PFSK-1 (cell line): ENCODE measurements around the gene ICOS.

Experiments used
- FOXP2 ChIP-seq: optimal IDR thresholded peaks from 2 replicates; pipeline ENCODE3; 2011; ENCODE audit warnings: borderline replicate concordance, control low read depth, inconsistent platforms; ENCODE audit not compliant: insufficient read depth; ENCODE audit errors: extremely low read length, extremely low read depth
- POLR2AphosphoS5 ChIP-seq: IDR thresholded peaks from 2 replicates; pipeline ENCODE4 v1.6.1; 2012; ENCODE audit warnings: low read depth, mild to moderate bottlenecking, control low read depth, low read length, moderate library complexity
- SIN3A ChIP-seq: IDR thresholded peaks from 2 replicates; pipeline ENCODE4 v1.6.1; 2012; ENCODE audit warnings: mild to moderate bottlenecking, low read length, moderate library complexity, borderline replicate concordance; ENCODE audit not compliant: insufficient read depth
- TAF1 ChIP-seq: IDR thresholded peaks from 2 replicates; pipeline ENCODE4 v1.6.1; 2012; ENCODE audit warnings: low read length, control low read depth, borderline replicate concordance; ENCODE audit not compliant: insufficient read depth
- TF ChIP-seq, protein P1 (sequence below), 2 experiments: IDR thresholded peaks; 2 replicates each; pipeline versions ENCODE4 v1.6.1 to v1.8.0; 2011 to 2012; ENCODE audit warnings: low read depth in 2 of 2, low read length in 2 of 2, control low read depth in 1 of 2, inconsistent platforms in 1 of 2, mild to moderate bottlenecking in 1 of 2, moderate library complexity in 1 of 2; ENCODE audit not compliant: insufficient read depth in 1 of 2

ICOS gene

GRCh38 chr2:203972066-203972465 lies 35.5 kb downstream of the ICOS start:
- TF ChIP-seq FOXP2, result no peak
- TF ChIP-seq, protein P1, sequence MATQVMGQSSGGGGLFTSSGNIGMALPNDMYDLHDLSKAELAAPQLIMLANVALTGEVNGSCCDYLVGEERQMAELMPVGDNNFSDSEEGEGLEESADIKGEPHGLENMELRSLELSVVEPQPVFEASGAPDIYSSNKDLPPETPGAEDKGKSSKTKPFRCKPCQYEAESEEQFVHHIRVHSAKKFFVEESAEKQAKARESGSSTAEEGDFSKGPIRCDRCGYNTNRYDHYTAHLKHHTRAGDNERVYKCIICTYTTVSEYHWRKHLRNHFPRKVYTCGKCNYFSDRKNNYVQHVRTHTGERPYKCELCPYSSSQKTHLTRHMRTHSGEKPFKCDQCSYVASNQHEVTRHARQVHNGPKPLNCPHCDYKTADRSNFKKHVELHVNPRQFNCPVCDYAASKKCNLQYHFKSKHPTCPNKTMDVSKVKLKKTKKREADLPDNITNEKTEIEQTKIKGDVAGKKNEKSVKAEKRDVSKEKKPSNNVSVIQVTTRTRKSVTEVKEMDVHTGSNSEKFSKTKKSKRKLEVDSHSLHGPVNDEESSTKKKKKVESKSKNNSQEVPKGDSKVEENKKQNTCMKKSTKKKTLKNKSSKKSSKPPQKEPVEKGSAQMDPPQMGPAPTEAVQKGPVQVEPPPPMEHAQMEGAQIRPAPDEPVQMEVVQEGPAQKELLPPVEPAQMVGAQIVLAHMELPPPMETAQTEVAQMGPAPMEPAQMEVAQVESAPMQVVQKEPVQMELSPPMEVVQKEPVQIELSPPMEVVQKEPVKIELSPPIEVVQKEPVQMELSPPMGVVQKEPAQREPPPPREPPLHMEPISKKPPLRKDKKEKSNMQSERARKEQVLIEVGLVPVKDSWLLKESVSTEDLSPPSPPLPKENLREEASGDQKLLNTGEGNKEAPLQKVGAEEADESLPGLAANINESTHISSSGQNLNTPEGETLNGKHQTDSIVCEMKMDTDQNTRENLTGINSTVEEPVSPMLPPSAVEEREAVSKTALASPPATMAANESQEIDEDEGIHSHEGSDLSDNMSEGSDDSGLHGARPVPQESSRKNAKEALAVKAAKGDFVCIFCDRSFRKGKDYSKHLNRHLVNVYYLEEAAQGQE (IDR thresholded peaks at IDR 0.05; ENCODE audit: insufficient read depth in 1 of 2, low read depth in 2 of 2, low read length in 2 of 2), result no peak
- TF ChIP-seq POLR2AphosphoS5, result no peak
- no peak for TF ChIP-seq TAF1
- no peak for TF ChIP-seq SIN3A

DNA sequence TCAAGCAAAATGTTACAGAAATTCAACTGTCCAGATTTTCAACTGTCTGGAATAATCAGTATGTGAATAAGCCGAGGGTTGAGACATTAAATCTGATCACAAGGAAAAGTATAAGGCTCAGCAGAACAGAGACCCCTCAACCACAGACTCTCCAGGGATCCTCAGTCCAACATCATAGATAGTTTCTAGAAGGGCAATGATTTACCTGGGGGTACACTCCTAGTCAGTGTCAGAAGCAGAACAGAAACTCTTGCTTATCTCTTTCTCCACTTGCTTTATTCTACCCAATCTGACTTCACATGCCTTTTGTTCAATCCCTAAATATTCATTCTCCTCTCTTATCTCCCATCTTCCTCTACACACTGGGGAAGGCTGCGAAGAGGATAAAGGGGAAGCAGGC lies 36.4 kb downstream of the ICOS start:
- TF ChIP-seq, protein P1 (IDR thresholded peaks at IDR 0.05; ENCODE audit: insufficient read depth in 1 of 2, low read depth in 2 of 2, low read length in 2 of 2), result no peak
- no peak for TF ChIP-seq FOXP2
- no peak for TF ChIP-seq TAF1
- TF ChIP-seq SIN3A, result no peak
- TF ChIP-seq POLR2AphosphoS5, result no peak

DNA sequence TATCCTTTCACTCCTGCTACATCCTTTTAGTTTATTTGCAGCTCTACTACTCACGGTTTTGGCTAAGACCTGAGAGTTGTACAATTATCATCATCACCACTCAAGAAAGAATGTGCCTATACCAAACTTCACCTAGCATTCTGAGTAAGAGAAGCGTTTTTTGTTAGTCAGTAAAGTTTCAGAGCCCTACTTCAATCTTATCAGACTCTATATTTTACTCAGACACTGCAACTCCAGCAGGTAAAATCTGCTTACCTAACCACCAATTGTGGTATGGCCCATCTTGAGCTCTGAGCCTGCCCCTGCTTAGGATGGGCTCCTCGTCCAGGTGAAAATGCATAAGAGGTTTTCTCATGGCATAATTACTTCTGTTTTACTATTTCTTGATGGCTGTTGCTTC lies 37.1 kb downstream of the ICOS start:
- TF ChIP-seq TAF1, result no peak
- TF ChIP-seq POLR2AphosphoS5, result no peak
- TF ChIP-seq SIN3A, result no peak
- TF ChIP-seq FOXP2, result no peak
- TF ChIP-seq, protein P1 (IDR thresholded peaks at IDR 0.05; ENCODE audit: insufficient read depth in 1 of 2, low read depth in 2 of 2, low read length in 2 of 2), result no peak

GRCh38 chr2:203975912-203976311 lies 39.3 kb downstream of the ICOS start:
- no peak for TF ChIP-seq POLR2AphosphoS5

GRCh38 chr2:203982276-203982675 lies 45.7 kb downstream of the ICOS start:
- TF ChIP-seq TAF1, result no peak
- no peak for TF ChIP-seq POLR2AphosphoS5
- no peak for TF ChIP-seq SIN3A
- no peak for TF ChIP-seq FOXP2
- TF ChIP-seq, protein P1 (IDR thresholded peaks at IDR 0.05; ENCODE audit: insufficient read depth in 1 of 2, low read depth in 2 of 2, low read length in 2 of 2), result no peak
